IMR-90 (cell line): Measurements from ENCODE around the gene FGD3. TPM values are rescaled to one million over a fixed set of nuclear protein-coding genes. Genes with fewer than 3 reads are reported as not detected.

Experiments
- ATAC-seq: fragments of 200-7000 bp; cut with Tn5 transposase; 2 replicates; pipeline ENCODE4 v1.9.1; 2020; ENCODE audit warnings: low read depth, mild to moderate bottlenecking, moderate library complexity
- BruUV-seq: library from RNA; stranded (reverse); fragments of 400-500 nt; replicated peaks from 2 replicates; lab custom pipeline; 2021; lab: Mats Ljungman, UMichigan
- CTCF ChIA-PET: fragments of 300-600 bp; formaldehyde crosslinking; extraction: SDS; loops from one replicate; lab custom pipeline; 2021; ENCODE audit warnings: antibody characterized with exemption; lab: Yijun Ruan, JAX
- POLR2A ChIA-PET: fragments of 300-600 bp; sonication (Branson Sonifier 250); formaldehyde crosslinking; loops from one replicate; lab custom pipeline; 2022; ENCODE audit warnings: antibody characterized with exemption; ENCODE audit not compliant: unreplicated experiment; lab: Charles Lee
- DNase-seq: peaks from one replicate; pipeline ENCODE4 v3.0.0; 2013
- H2AFZ ChIP-seq: replicated peaks from 2 replicates; pipeline ENCODE3; 2013; ENCODE audit warnings: low read length, mild to moderate bottlenecking; ENCODE audit not compliant: poor library complexity
- H2AK5ac ChIP-seq: 2 replicates; pipeline ENCODE4 v1.6.1; 2013; ENCODE audit warnings: low read depth, low read length, inconsistent platforms
- H2AK9ac ChIP-seq: replicated peaks from 2 replicates; pipeline ENCODE3; 2013; ENCODE audit warnings: mild to moderate bottlenecking, low read depth, low read length, moderate library complexity; ENCODE audit not compliant: poor library complexity
- H2BK120ac ChIP-seq: 2 replicates; pipeline ENCODE4 v1.6.1; 2013; ENCODE audit warnings: low read depth, low read length, inconsistent platforms
- H2BK15ac ChIP-seq: 3 replicates; pipeline ENCODE4 v1.6.1; 2013; ENCODE audit warnings: low read depth, low read length, inconsistent platforms
- H2BK20ac ChIP-seq: 2 replicates; pipeline ENCODE4 v1.6.1; 2013; ENCODE audit warnings: low read depth, mild to moderate bottlenecking, inconsistent platforms, low read length, moderate library complexity
- H2BK5ac ChIP-seq: 2 replicates; pipeline ENCODE4 v1.6.1; 2013; ENCODE audit warnings: mild to moderate bottlenecking, low read depth, low read length, inconsistent platforms; ENCODE audit not compliant: poor library complexity, severe bottlenecking
- H3K14ac ChIP-seq: replicated peaks from 2 replicates; pipeline ENCODE4 v1.6.1; 2013; ENCODE audit warnings: low read depth, low read length, inconsistent platforms
- H3K18ac ChIP-seq: 2 replicates; pipeline ENCODE4 v1.6.1; 2013; ENCODE audit warnings: low read depth, low read length, control low read depth
- H3K23ac ChIP-seq: 2 replicates; pipeline ENCODE4 v1.6.1; 2013; ENCODE audit warnings: low read depth, low read length, inconsistent platforms
- H3K27ac ChIP-seq: 2 replicates; pipeline ENCODE4 v1.5.1; 2013; ENCODE audit warnings: mild to moderate bottlenecking, control low read depth, low read length; ENCODE audit not compliant: insufficient read depth
- H3K27me3 ChIP-seq: 2 replicates; pipeline ENCODE4 v1.6.1; 2013; ENCODE audit warnings: low read length; ENCODE audit not compliant: control insufficient read depth, insufficient read depth
- H3K36me3 ChIP-seq: 2 replicates; pipeline ENCODE4 v1.6.1; 2013; ENCODE audit warnings: low read length, mixed read lengths; ENCODE audit not compliant: control insufficient read depth, insufficient read depth
- H3K4ac ChIP-seq: 2 replicates; pipeline ENCODE4 v1.6.1; 2013; ENCODE audit warnings: low read depth, low read length, inconsistent platforms
- H3K4me1 ChIP-seq: 2 replicates; pipeline ENCODE4 v1.6.1; 2013; ENCODE audit warnings: low read length, mixed read lengths; ENCODE audit not compliant: control insufficient read depth, insufficient read depth
- H3K4me2 ChIP-seq: 2 replicates; pipeline ENCODE4 v1.6.1; 2013; ENCODE audit warnings: low read depth, mild to moderate bottlenecking, control low read depth, low read length, moderate library complexity
- H3K4me3 ChIP-seq: 2 replicates; pipeline ENCODE4 v1.5.1; 2013; ENCODE audit warnings: low read depth, mild to moderate bottlenecking, control low read depth, low read length, moderate library complexity; ENCODE audit not compliant: insufficient read depth
- H3K56ac ChIP-seq: 2 replicates; pipeline ENCODE4 v1.6.1; 2013; ENCODE audit warnings: low read length, inconsistent platforms; ENCODE audit not compliant: insufficient read depth; ENCODE audit errors: extremely low read depth
- H3K79me1 ChIP-seq, 2 experiments: 2 replicates each; pipeline ENCODE4 v1.6.1; 2013; ENCODE audit warnings: low read length in 2 of 2, inconsistent platforms in 1 of 2, low read depth in 1 of 2
- H3K9ac ChIP-seq: 2 replicates; pipeline ENCODE4 v1.6.1; 2013; ENCODE audit warnings: low read depth, low read length, control low read depth
- H3K9me1 ChIP-seq: 2 replicates; pipeline ENCODE4 v1.6.1; 2013; ENCODE audit warnings: low read length, inconsistent platforms; ENCODE audit not compliant: insufficient read depth
- H3K9me3 ChIP-seq: 2 replicates; pipeline ENCODE4 v1.6.1; 2013; ENCODE audit warnings: low read length; ENCODE audit not compliant: control insufficient read depth, insufficient read depth
- H4K20me1 ChIP-seq: 2 replicates; pipeline ENCODE4 v1.6.1; 2013; ENCODE audit warnings: low read length, inconsistent platforms; ENCODE audit not compliant: insufficient read depth
- H4K5ac ChIP-seq: 2 replicates; pipeline ENCODE4 v1.6.1; 2013; ENCODE audit warnings: mild to moderate bottlenecking, low read depth, low read length, control low read depth
- H4K8ac ChIP-seq, 2 experiments: 2 replicates each; pipeline ENCODE4 v1.6.1; 2013; ENCODE audit warnings: low read depth in 2 of 2, low read length in 2 of 2, control low read depth in 1 of 2, inconsistent platforms in 1 of 2
- H4K91ac ChIP-seq: 2 replicates; pipeline ENCODE4 v1.6.1; 2013; ENCODE audit warnings: low read depth, low read length, inconsistent platforms; ENCODE audit not compliant: insufficient read depth
- BHLHE40 ChIP-seq: fragments of 150-350 bp; IDR thresholded peaks from 2 replicates; pipeline ENCODE4 v1.6.1; 2016; ENCODE audit warnings: mild to moderate bottlenecking, low read depth, low read length
- CEBPB ChIP-seq: IDR thresholded peaks from 2 replicates; pipeline ENCODE4 v1.6.1; 2012; ENCODE audit warnings: low read depth, low read length, improper control_type of control experiment
- CTCF ChIP-seq: conservative IDR thresholded peaks from 2 replicates; pipeline ENCODE4 v1.5.1; 2012; ENCODE audit warnings: mild to moderate bottlenecking, low read depth, low read length, improper control_type of control experiment
- ELK1 ChIP-seq: fragments of 150-350 bp; IDR thresholded peaks from 2 replicates; pipeline ENCODE4 v1.6.1; 2016; ENCODE audit warnings: low read depth, mild to moderate bottlenecking, low read length, moderate library complexity, borderline replicate concordance
- FOS ChIP-seq: fragments of 150-350 bp; IDR thresholded peaks from 2 replicates; pipeline ENCODE4 v1.6.1; 2016; ENCODE audit warnings: low read depth, low read length
- MAFK ChIP-seq: IDR thresholded peaks from 2 replicates; pipeline ENCODE4 v1.6.1; 2012; ENCODE audit warnings: low read depth, low read length, improper control_type of control experiment
- MXI1 ChIP-seq: IDR thresholded peaks from 2 replicates; pipeline ENCODE4 v1.6.1; 2012; ENCODE audit warnings: low read depth, mild to moderate bottlenecking, low read length, moderate library complexity, borderline replicate concordance
- POLR2A ChIP-seq: IDR thresholded peaks from 2 replicates; pipeline ENCODE4 v1.6.1; 2012; ENCODE audit warnings: mild to moderate bottlenecking, low read depth, low read length
- RCOR1 ChIP-seq: IDR thresholded peaks from 2 replicates; pipeline ENCODE4 v1.6.1; 2012; ENCODE audit warnings: mild to moderate bottlenecking, low read length, improper control_type of control experiment; ENCODE audit not compliant: insufficient replicate concordance
- RFX5 ChIP-seq: IDR thresholded peaks from 2 replicates; pipeline ENCODE4 v1.8.0; 2012; ENCODE audit warnings: low read depth, mild to moderate bottlenecking, low read length, moderate library complexity
- SMC3 ChIP-seq: fragments of 150-350 bp; IDR thresholded peaks from 2 replicates; pipeline ENCODE4 v1.6.1; 2016; ENCODE audit warnings: low read depth, mild to moderate bottlenecking, antibody characterized with exemption, low read length, moderate library complexity
- USF2 ChIP-seq: fragments of 150-350 bp; IDR thresholded peaks from 2 replicates; pipeline ENCODE4 v1.6.1; 2017; ENCODE audit warnings: mild to moderate bottlenecking, antibody characterized with exemption, low read length, low read depth
- WGBS, 2 experiments: methylation state at CpG; one replicate each; pipeline versions ENCODE4 v1.1.5 to v1.1.7; 2013; ENCODE audit warnings: missing lambda C conversion rate in 2 of 2; ENCODE audit not compliant: insufficient read length in 1 of 2; ENCODE audit errors: extremely low coverage in 2 of 2; 5-methylcytosine and 5-hydroxymethylcytosine counted together
- dilution Hi-C: fragments of 300-500 bp; cut with HindIII; formaldehyde crosslinking; loops from one replicate; pipeline ENCODE4 v1.14.3; 2018; ENCODE audit warnings: low sequenced_read_pairs; ENCODE audit not compliant: unreplicated experiment
- in situ Hi-C: fragments of 300-500 bp; cut with MboI; formaldehyde crosslinking; loops from 3 replicates; pipeline ENCODE4 v1.14.3; 2019; ENCODE audit warnings: low sequenced_read_pairs, inconsistent platforms, mixed read lengths
- intact Hi-C: fragments of 100-400 bp; cut with micrococcal nuclease; formaldehyde crosslinking; loops from 2 replicates; pipeline ENCODE4 v1.10.0; 2022
- polyA plus RNA-seq, 3 experiments: library from polyadenylated mRNA; depleted of rRNA; stranded (reverse); fragments of >200 nt; gene quantifications; 2 replicates each; pipeline ENCODE4 v1.2.3, GENCODE V29; 2012; ENCODE audit warnings: low replicate concordance in 1 of 3
- total RNA-seq: library from RNA; depleted of rRNA; stranded (reverse); fragments of >200 nt; gene quantifications from 2 replicates; pipeline ENCODE4 v1.2.3, GENCODE V29; 2012

FGD3 gene
- total and polyA plus RNA-seq, 2 of the 4 experiments (the other 2 are of a cell fraction) = not detected

- no peak overlapping the region for H2BK120ac ChIP-seq
- in situ Hi-C loops = loop anchor here (25.0 kb wide), 1 partner anchor 290 kb away; no protein-coding TSS in a partner anchor
- CTCF ChIA-PET = interaction anchor here (0.5 kb wide), 1 partner anchor 280 kb away, joined by 3 read pairs; no protein-coding TSS in a partner anchor
- H4K20me1 ChIP-seq = no peaks in the 10 kb centered on the region
- no TSS peak for BruUV-seq
- H3K36me3 ChIP-seq = no peaks in the 10 kb centered on the region
- no peaks in the 10 kb centered on the region for H3K4me1 ChIP-seq
- DNase-seq = no peak
- no peak overlapping the region for H2AK5ac ChIP-seq
- H3K23ac ChIP-seq = no peak overlapping the region
- POLR2A ChIA-PET = no interaction called here
- H2BK5ac ChIP-seq = no peak overlapping the region
- no peak overlapping the region for H2AK9ac ChIP-seq
- dilution Hi-C loops = no loop called here
- no peaks in the 10 kb centered on the region for H3K79me1 ChIP-seq
- no peaks in the 10 kb centered on the region for H3K9me3 ChIP-seq
- H3K14ac ChIP-seq = no peak overlapping the region
- H3K4ac ChIP-seq = no peak overlapping the region
- peaks cover 10% of the 10 kb centered on the region for H3K27me3 ChIP-seq
- no peak overlapping the region for H3K4me3 ChIP-seq
- no peak overlapping the region for H3K18ac ChIP-seq
- TF ChIP-seq RCOR1 = no peak
- no peak for TF ChIP-seq FOS
- TF ChIP-seq SMC3 = no peak
- TF ChIP-seq BHLHE40 = no peak
- no peak for TF ChIP-seq USF2
- TF ChIP-seq ELK1 = no peak
- no peak for TF ChIP-seq MAFK
- TF ChIP-seq RFX5 = no peak
- no peak for TF ChIP-seq MXI1
- no peak for TF ChIP-seq POLR2A
- TF ChIP-seq CEBPB = no peak
- no peak for TF ChIP-seq CTCF
- no peak overlapping the region for H4K91ac ChIP-seq
- peak overlapping the region; percentile 21 for H2AFZ ChIP-seq
- no peak overlapping the region for H4K8ac ChIP-seq
- ATAC-seq = no peak
- no peak overlapping the region for H3K56ac ChIP-seq
- intact Hi-C loops = no loop called here
- no peak overlapping the region for H3K27ac ChIP-seq
- H3K9me1 ChIP-seq = no peaks in the 10 kb centered on the region
- H2BK15ac ChIP-seq = no peak overlapping the region
- WGBS, 2 experiments = 34% methylated on average over 5 of the region's 9 CpGs; no CpG with 5 or more reads in 1 of the 2 experiments
- H2BK20ac ChIP-seq = no peak overlapping the region
- H3K4me2 ChIP-seq = no peak overlapping the region
- H4K5ac ChIP-seq = no peak overlapping the region
- H3K9ac ChIP-seq = no peak overlapping the region
Observed at GRCh38 chr9:93022066-93022465, 74.7 kb downstream of the FGD3 start.
